Measurements from ENCODE around the gene NRXN3. TPM values are rescaled to one million over a fixed set of nuclear protein-coding genes. Genes with fewer than 3 reads are reported as not detected.

NRXN3 gene
- polyA plus RNA-seq, 1 donor from 2014 or later = 110 TPM

- Histone ChIP-seq H3K36me3 (ENCODE audit: insufficient read depth, low read length) (no peaks in the 10 kb centered on the region), H3K27me3 (ENCODE audit: insufficient read depth, low read depth, low read length) (no peaks in the 10 kb centered on the region), H3K27ac (ENCODE audit: low read length) (no peak overlapping the region), H3K9me3 (ENCODE audit: low read length) (no peaks in the 10 kb centered on the region), H3K9me2 (ENCODE audit: insufficient read depth, low read length) (no peaks in the 10 kb centered on the region), H3K79me2 (replicated peaks; ENCODE audit: insufficient read depth, low read length) (no peaks in the 10 kb centered on the region), H3K9ac (ENCODE audit: low read length) (no peak overlapping the region), H3K4me2 (ENCODE audit: low read length) (no peak overlapping the region), H3F3A (ENCODE audit: insufficient read depth, low read length, poor library complexity, severe bottlenecking) (no peaks in the 10 kb centered on the region), H2AFZ (ENCODE audit: low read depth, low read length) (no peak overlapping the region), H3K4me3 (ENCODE audit: low read length) (no peak overlapping the region), H4K20me1 (ENCODE audit: insufficient read depth) (no peaks in the 10 kb centered on the region)
- TF ChIP-seq MXI1 (conservative IDR thresholded peaks at IDR 0.05; ENCODE audit: poor library complexity, severe bottlenecking) (no peak), EP300 (conservative IDR thresholded peaks at IDR 0.05; ENCODE audit: poor library complexity, severe bottlenecking) (no peak), POLR2AphosphoS5 (IDR thresholded peaks at IDR 0.05) (no peak), EZH2 (IDR thresholded peaks at IDR 0.05; ENCODE audit: borderline replicate concordance, insufficient read depth, low read length, poor library complexity, severe bottlenecking) (no peak), SMC3 (conservative IDR thresholded peaks at IDR 0.05; ENCODE audit: poor library complexity) (no peak), TAF1 (IDR thresholded peaks at IDR 0.05; ENCODE audit: low read depth) (no peak), RAD21 (conservative IDR thresholded peaks at IDR 0.05) (no peak)
- TF ChIP-seq, protein P1, sequence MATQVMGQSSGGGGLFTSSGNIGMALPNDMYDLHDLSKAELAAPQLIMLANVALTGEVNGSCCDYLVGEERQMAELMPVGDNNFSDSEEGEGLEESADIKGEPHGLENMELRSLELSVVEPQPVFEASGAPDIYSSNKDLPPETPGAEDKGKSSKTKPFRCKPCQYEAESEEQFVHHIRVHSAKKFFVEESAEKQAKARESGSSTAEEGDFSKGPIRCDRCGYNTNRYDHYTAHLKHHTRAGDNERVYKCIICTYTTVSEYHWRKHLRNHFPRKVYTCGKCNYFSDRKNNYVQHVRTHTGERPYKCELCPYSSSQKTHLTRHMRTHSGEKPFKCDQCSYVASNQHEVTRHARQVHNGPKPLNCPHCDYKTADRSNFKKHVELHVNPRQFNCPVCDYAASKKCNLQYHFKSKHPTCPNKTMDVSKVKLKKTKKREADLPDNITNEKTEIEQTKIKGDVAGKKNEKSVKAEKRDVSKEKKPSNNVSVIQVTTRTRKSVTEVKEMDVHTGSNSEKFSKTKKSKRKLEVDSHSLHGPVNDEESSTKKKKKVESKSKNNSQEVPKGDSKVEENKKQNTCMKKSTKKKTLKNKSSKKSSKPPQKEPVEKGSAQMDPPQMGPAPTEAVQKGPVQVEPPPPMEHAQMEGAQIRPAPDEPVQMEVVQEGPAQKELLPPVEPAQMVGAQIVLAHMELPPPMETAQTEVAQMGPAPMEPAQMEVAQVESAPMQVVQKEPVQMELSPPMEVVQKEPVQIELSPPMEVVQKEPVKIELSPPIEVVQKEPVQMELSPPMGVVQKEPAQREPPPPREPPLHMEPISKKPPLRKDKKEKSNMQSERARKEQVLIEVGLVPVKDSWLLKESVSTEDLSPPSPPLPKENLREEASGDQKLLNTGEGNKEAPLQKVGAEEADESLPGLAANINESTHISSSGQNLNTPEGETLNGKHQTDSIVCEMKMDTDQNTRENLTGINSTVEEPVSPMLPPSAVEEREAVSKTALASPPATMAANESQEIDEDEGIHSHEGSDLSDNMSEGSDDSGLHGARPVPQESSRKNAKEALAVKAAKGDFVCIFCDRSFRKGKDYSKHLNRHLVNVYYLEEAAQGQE (IDR thresholded peaks at IDR 0.05; ENCODE audit: borderline replicate concordance) = no peak
- TF ChIP-seq, protein P2, sequence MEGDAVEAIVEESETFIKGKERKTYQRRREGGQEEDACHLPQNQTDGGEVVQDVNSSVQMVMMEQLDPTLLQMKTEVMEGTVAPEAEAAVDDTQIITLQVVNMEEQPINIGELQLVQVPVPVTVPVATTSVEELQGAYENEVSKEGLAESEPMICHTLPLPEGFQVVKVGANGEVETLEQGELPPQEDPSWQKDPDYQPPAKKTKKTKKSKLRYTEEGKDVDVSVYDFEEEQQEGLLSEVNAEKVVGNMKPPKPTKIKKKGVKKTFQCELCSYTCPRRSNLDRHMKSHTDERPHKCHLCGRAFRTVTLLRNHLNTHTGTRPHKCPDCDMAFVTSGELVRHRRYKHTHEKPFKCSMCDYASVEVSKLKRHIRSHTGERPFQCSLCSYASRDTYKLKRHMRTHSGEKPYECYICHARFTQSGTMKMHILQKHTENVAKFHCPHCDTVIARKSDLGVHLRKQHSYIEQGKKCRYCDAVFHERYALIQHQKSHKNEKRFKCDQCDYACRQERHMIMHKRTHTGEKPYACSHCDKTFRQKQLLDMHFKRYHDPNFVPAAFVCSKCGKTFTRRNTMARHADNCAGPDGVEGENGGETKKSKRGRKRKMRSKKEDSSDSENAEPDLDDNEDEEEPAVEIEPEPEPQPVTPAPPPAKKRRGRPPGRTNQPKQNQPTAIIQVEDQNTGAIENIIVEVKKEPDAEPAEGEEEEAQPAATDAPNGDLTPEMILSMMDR (IDR thresholded peaks at IDR 0.05; ENCODE audit: poor library complexity, severe bottlenecking) = no peak
Observed at GRCh38 chr14:78346747-78347146, 176.6 kb downstream of the NRXN3 start.

DNA sequence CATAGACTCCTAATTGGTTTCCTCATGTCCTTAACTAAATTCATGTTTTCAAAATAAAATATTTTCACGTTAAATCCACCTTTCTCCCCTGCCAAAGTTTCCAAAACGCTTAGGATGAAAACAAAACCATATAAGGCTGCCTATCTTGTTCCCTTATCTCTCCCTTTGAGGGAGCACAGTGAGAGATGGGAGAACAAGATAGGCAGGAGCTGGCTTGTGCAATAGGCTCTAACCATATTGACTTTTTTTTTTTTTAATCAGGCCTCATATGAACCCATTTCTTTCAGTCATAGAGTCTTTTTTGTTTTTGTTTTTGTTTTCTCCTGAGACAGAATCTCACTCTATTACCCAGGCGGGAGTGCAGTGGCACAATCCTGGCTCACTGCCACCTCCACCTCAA is 184.9 kb downstream of the NRXN3 start:
- H3K27ac ChIP-seq (ENCODE audit: low read length) = no peak overlapping the region
- no peak overlapping the region for H3K4me2 ChIP-seq (ENCODE audit: low read length)
- H3K9ac ChIP-seq (ENCODE audit: low read length) = no peak overlapping the region
- TF ChIP-seq EP300 (conservative IDR thresholded peaks at IDR 0.05; ENCODE audit: poor library complexity, severe bottlenecking) (no peak), SMC3 (conservative IDR thresholded peaks at IDR 0.05; ENCODE audit: poor library complexity) (no peak), TAF1 (IDR thresholded peaks at IDR 0.05; ENCODE audit: low read depth) (no peak), RAD21 (conservative IDR thresholded peaks at IDR 0.05) (no peak), MXI1 (conservative IDR thresholded peaks at IDR 0.05; ENCODE audit: poor library complexity, severe bottlenecking) (no peak), EZH2 (IDR thresholded peaks at IDR 0.05; ENCODE audit: borderline replicate concordance, insufficient read depth, low read length, poor library complexity, severe bottlenecking) (no peak), POLR2AphosphoS5 (IDR thresholded peaks at IDR 0.05) (no peak)
- TF ChIP-seq, protein P1 (IDR thresholded peaks at IDR 0.05; ENCODE audit: borderline replicate concordance) = no peak
- TF ChIP-seq, protein P2 (IDR thresholded peaks at IDR 0.05; ENCODE audit: poor library complexity, severe bottlenecking) = no peak
- no peaks in the 10 kb centered on the region for H3K79me2 ChIP-seq (replicated peaks; ENCODE audit: insufficient read depth, low read length)
- no peak overlapping the region for H2AFZ ChIP-seq (ENCODE audit: low read depth, low read length)
- H3K9me2 ChIP-seq (ENCODE audit: insufficient read depth, low read length) = no peaks in the 10 kb centered on the region
- H4K20me1 ChIP-seq (ENCODE audit: insufficient read depth) = no peaks in the 10 kb centered on the region
- no peaks in the 10 kb centered on the region for H3F3A ChIP-seq (ENCODE audit: insufficient read depth, low read length, poor library complexity, severe bottlenecking)
- H3K9me3 ChIP-seq (ENCODE audit: low read length) = no peaks in the 10 kb centered on the region
- no peak overlapping the region for H3K4me3 ChIP-seq (ENCODE audit: low read length)
- H3K27me3 ChIP-seq (ENCODE audit: insufficient read depth, low read depth, low read length) = no peaks in the 10 kb centered on the region
- no peaks in the 10 kb centered on the region for H3K36me3 ChIP-seq (ENCODE audit: insufficient read depth, low read length)
